K562 (cell line): ENCODE data around the gene TEX47. TPM values are rescaled to one million over a fixed set of nuclear protein-coding genes. Genes with fewer than 3 reads are reported as not detected.
A peak's percentile ranks its signal among the peaks of the same experiment; 100 is the strongest.

Experiments
- ELF4 ChIP-seq: fragments of 450-650 bp; formaldehyde crosslinking; IDR thresholded peaks from 2 replicates; pipeline ENCODE4 v1.4.0; 2022; ENCODE audit warnings: missing genetic modification characterization
- ERF ChIP-seq: fragments of 450-650 bp; formaldehyde crosslinking; IDR thresholded peaks from 2 replicates; pipeline ENCODE4 v1.4.0; 2020; ENCODE audit warnings: mild to moderate bottlenecking, mixed read lengths
- FOXJ3 ChIP-seq: sonication (generic); formaldehyde crosslinking; IDR thresholded peaks from 2 replicates; pipeline ENCODE4 v1.4.0; 2020; ENCODE audit warnings: mild to moderate bottlenecking, missing genetic modification reagents
- KAT2B ChIP-seq: IDR thresholded peaks from one replicate; pipeline ENCODE4 v1.6.1; 2012; ENCODE audit warnings: low read depth, mild to moderate bottlenecking, control low read depth, inconsistent platforms, low read length, moderate library complexity
- PCBP1 ChIP-seq: fragments of 200-400 bp; formaldehyde crosslinking; IDR thresholded peaks from 2 replicates; pipeline ENCODE4 v1.6.1; 2018; ENCODE audit warnings: mild to moderate bottlenecking, low read depth, low read length; ENCODE audit not compliant: poor library complexity, severe bottlenecking
- POLR2H ChIP-seq: IDR thresholded peaks from 2 replicates; pipeline ENCODE4 v1.6.1; 2016; ENCODE audit warnings: missing genetic modification characterization, low read depth, mild to moderate bottlenecking, control low read depth, missing compliant biosample characterization, moderate library complexity
- SMC3 ChIP-seq: conservative IDR thresholded peaks from 2 replicates; pipeline ENCODE4 v1.6.1; 2011; ENCODE audit warnings: low read depth, low read length, improper control_type of control experiment; ENCODE audit not compliant: insufficient read depth
- SREBF2 ChIP-seq: sonication (generic); formaldehyde crosslinking; IDR thresholded peaks from 2 replicates; pipeline ENCODE4 v1.4.0; 2020; ENCODE audit warnings: mild to moderate bottlenecking, missing genetic modification reagents
- ZFPM2 ChIP-seq: fragments of 250-450 bp; sonication (Bioruptor Pico); IDR thresholded peaks from 2 replicates; pipeline ENCODE4 v1.5.1; 2022; ENCODE audit warnings: mild to moderate bottlenecking
- ZKSCAN3 ChIP-seq: fragments of 250-450 bp; sonication (Bioruptor Pico); IDR thresholded peaks from 2 replicates; pipeline ENCODE4 v1.4.0; 2020
- ZNF140 ChIP-seq: fragments of 250-450 bp; sonication (Bioruptor Pico); IDR thresholded peaks from 2 replicates; pipeline ENCODE4 v1.8.0; 2021; ENCODE audit warnings: moderate library complexity, mild to moderate bottlenecking, inconsistent platforms
- ZNF217 ChIP-seq: sonication (generic); formaldehyde crosslinking; IDR thresholded peaks from 2 replicates; pipeline ENCODE4 v1.8.0; 2022; ENCODE audit warnings: mild to moderate bottlenecking, missing genetic modification reagents
- polyA plus RNA-seq, 8 experiments: library from polyadenylated mRNA; depleted of rRNA in 4 of 8; stranded (reverse) in 5 of 8; unstranded in 3 of 8; fragments of >200 nt; fragmentation: Nextera tagmentation in 2 of 8; fragmentation: Illumina TruSeq in 1 of 8; extraction: Ambion mirVana in 2 of 8; extraction: Trizol in 1 of 8; gene quantifications; 2 replicates each; pipeline versions ENCODE4 v1.2.1 to v1.2.3, GENCODE V29; 2011 to 2014; ENCODE audit warnings: inconsistent platforms in 1 of 8, missing spikeins in 1 of 8
- total RNA-seq, 7 experiments: library from RNA; depleted of rRNA in 6 of 7; stranded (reverse); fragments of >200 nt in 6 of 7; fragmentation: Illumina TruSeq in 2 of 7; extraction: Trizol in 2 of 7; gene quantifications; 2 replicates each; pipeline versions ENCODE4 v1.2.1 to v1.2.3, GENCODE V29; 2011 to 2021; ENCODE audit warnings: low replicate concordance in 1 of 7
- TF ChIP-seq, protein P1 (sequence below): sonication (generic); formaldehyde crosslinking; IDR thresholded peaks from 2 replicates; pipeline ENCODE4 v1.8.0; 2023; ENCODE audit warnings: mild to moderate bottlenecking, missing genetic modification reagents
- TF ChIP-seq, protein P2 (sequence below): fragments of 200-800 bp; sonication (Bioruptor generic); IDR thresholded peaks from 2 replicates; pipeline ENCODE4 v1.6.1; 2017; ENCODE audit warnings: missing genetic modification characterization, missing compliant biosample characterization
- TF ChIP-seq, protein P3 (sequence below), 2 experiments: fragments of 450-650 bp in 1 of 2; sonication (generic) in 1 of 2; formaldehyde crosslinking in 1 of 2; IDR thresholded peaks in 1 of 2; conservative IDR thresholded peaks in 1 of 2; 2 replicates each; pipeline versions ENCODE4 v1.6.1 to v1.8.1; 2016 to 2023; ENCODE audit warnings: mild to moderate bottlenecking in 2 of 2, moderate library complexity in 2 of 2, inconsistent platforms in 1 of 2, missing genetic modification reagents in 1 of 2
- TF ChIP-seq, protein P4 (sequence below), 2 experiments: fragments of 450-650 bp; formaldehyde crosslinking in 1 of 2; IDR thresholded peaks; 2 replicates each; pipeline versions ENCODE4 v1.4.0 to v1.6.1; 2014 to 2020; ENCODE audit warnings: mild to moderate bottlenecking in 2 of 2, borderline replicate concordance in 1 of 2, low read depth in 1 of 2

TEX47 gene
- total and polyA plus RNA-seq, 9 of the 15 experiments (the other 6 are each of a cell fraction or from before 2014, with no cell fraction given), result not detected

DNA sequence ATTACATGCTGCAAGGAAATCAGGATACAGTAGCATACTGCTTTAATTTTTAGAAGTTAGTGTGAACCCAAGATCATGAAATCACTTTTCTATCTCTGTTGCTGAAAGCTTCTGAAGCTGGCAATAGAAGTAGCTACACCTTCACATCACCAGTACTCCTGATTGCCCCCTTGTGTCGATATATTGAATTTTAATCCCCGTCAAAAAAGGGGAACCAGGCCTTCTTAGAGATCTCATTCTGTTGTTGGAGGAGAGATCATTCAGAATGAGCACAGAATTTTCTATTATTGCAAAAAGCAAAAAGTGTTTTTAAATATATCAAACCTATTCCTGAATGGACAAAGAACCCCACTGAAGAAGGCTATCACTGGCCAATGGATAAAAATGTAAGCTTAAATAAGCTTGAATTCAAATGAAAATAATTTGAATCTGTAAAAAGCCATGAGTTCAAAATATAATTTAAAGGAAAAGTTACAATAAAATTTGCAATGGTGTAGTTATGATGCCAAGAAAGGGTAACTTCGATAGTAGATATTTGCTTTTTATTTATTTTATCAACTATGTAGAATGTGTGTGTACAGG, 39.7 kb upstream of the TEX47 start (continued):
- TF ChIP-seq, protein P1, sequence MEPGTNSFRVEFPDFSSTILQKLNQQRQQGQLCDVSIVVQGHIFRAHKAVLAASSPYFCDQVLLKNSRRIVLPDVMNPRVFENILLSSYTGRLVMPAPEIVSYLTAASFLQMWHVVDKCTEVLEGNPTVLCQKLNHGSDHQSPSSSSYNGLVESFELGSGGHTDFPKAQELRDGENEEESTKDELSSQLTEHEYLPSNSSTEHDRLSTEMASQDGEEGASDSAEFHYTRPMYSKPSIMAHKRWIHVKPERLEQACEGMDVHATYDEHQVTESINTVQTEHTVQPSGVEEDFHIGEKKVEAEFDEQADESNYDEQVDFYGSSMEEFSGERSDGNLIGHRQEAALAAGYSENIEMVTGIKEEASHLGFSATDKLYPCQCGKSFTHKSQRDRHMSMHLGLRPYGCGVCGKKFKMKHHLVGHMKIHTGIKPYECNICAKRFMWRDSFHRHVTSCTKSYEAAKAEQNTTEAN (CRISPR knock-in tag), result no peak
- TF ChIP-seq, protein P2, sequence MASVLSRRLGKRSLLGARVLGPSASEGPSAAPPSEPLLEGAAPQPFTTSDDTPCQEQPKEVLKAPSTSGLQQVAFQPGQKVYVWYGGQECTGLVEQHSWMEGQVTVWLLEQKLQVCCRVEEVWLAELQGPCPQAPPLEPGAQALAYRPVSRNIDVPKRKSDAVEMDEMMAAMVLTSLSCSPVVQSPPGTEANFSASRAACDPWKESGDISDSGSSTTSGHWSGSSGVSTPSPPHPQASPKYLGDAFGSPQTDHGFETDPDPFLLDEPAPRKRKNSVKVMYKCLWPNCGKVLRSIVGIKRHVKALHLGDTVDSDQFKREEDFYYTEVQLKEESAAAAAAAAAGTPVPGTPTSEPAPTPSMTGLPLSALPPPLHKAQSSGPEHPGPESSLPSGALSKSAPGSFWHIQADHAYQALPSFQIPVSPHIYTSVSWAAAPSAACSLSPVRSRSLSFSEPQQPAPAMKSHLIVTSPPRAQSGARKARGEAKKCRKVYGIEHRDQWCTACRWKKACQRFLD (CRISPR knock-in tag), result no peak
- TF ChIP-seq FOXJ3 (no peak), ZNF217 (CRISPR knock-in tag) (no peak), POLR2H (tag) (no peak), SMC3 (peak; percentile 55), ELF4 (CRISPR knock-in tag) (no peak), ZNF140 (CRISPR knock-in tag) (no peak), KAT2B (no peak), SREBF2 (CRISPR knock-in tag) (no peak), PCBP1 (no peak), ZFPM2 (CRISPR knock-in tag) (no peak), ZKSCAN3 (CRISPR knock-in tag) (no peak), ERF (CRISPR knock-in tag) (no peak)
- TF ChIP-seq, protein P3, sequence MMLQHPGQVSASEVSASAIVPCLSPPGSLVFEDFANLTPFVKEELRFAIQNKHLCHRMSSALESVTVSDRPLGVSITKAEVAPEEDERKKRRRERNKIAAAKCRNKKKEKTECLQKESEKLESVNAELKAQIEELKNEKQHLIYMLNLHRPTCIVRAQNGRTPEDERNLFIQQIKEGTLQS (IDR thresholded peaks at IDR 0.05), result no peak
- TF ChIP-seq, protein P3 (CRISPR knock-in tag; conservative IDR thresholded peaks at IDR 0.05), result no peak
- TF ChIP-seq, protein P4, sequence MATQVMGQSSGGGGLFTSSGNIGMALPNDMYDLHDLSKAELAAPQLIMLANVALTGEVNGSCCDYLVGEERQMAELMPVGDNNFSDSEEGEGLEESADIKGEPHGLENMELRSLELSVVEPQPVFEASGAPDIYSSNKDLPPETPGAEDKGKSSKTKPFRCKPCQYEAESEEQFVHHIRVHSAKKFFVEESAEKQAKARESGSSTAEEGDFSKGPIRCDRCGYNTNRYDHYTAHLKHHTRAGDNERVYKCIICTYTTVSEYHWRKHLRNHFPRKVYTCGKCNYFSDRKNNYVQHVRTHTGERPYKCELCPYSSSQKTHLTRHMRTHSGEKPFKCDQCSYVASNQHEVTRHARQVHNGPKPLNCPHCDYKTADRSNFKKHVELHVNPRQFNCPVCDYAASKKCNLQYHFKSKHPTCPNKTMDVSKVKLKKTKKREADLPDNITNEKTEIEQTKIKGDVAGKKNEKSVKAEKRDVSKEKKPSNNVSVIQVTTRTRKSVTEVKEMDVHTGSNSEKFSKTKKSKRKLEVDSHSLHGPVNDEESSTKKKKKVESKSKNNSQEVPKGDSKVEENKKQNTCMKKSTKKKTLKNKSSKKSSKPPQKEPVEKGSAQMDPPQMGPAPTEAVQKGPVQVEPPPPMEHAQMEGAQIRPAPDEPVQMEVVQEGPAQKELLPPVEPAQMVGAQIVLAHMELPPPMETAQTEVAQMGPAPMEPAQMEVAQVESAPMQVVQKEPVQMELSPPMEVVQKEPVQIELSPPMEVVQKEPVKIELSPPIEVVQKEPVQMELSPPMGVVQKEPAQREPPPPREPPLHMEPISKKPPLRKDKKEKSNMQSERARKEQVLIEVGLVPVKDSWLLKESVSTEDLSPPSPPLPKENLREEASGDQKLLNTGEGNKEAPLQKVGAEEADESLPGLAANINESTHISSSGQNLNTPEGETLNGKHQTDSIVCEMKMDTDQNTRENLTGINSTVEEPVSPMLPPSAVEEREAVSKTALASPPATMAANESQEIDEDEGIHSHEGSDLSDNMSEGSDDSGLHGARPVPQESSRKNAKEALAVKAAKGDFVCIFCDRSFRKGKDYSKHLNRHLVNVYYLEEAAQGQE (IDR thresholded peaks at IDR 0.05; ENCODE audit: borderline replicate concordance), result peak; percentile 43; the same call in 1 of the 2 replicates
- TF ChIP-seq, protein P4 (CRISPR knock-in tag; IDR thresholded peaks at IDR 0.05; ENCODE audit: low read depth), result no peak
